GM23338 (cell line): ENCODE data around the gene ANKS1B. TPM values are rescaled to one million over a fixed set of nuclear protein-coding genes. Genes with fewer than 3 reads are reported as not detected.

Experiments used
- ATAC-seq: fragments of 200-7000 bp; cut with Tn5 transposase; 3 replicates; pipeline ENCODE4 v1.9.1; 2020
- DNase-seq: peaks from one replicate; pipeline ENCODE4 v3.0.0-alpha.2; 2015; ENCODE audit warnings: low spot score
- H2AFZ ChIP-seq: fragments of 200-600 bp; sonication (generic); 2 replicates; pipeline ENCODE4 v1.8.0; 2016; ENCODE audit warnings: antibody characterized with exemption, mild to moderate bottlenecking, moderate library complexity
- H3F3A ChIP-seq: fragments of 200-600 bp; sonication (generic); replicated peaks from 2 replicates; pipeline ENCODE4 v1.8.0; 2017; ENCODE audit warnings: antibody characterized with exemption, mixed run types, low read depth
- H3K27ac ChIP-seq: fragments of 200-600 bp; sonication (generic); 2 replicates; pipeline ENCODE4 v1.6.1; 2016; ENCODE audit warnings: low read depth
- H3K27me3 ChIP-seq: fragments of 200-600 bp; sonication (generic); 2 replicates; pipeline ENCODE4 v1.8.0; 2016; ENCODE audit warnings: mild to moderate bottlenecking, mixed run types, moderate library complexity; ENCODE audit not compliant: insufficient read depth
- H3K36me3 ChIP-seq: fragments of 200-600 bp; sonication (generic); 2 replicates; pipeline ENCODE4 v1.8.0; 2016; ENCODE audit warnings: mild to moderate bottlenecking; ENCODE audit not compliant: insufficient read depth
- H3K4me1 ChIP-seq: fragments of 200-600 bp; sonication (generic); 2 replicates; pipeline ENCODE4 v1.8.0; 2016; ENCODE audit warnings: mild to moderate bottlenecking, moderate library complexity; ENCODE audit not compliant: insufficient read depth
- H3K4me2 ChIP-seq: fragments of 200-600 bp; sonication (generic); 2 replicates; pipeline ENCODE4 v1.7.1; 2017; ENCODE audit warnings: mixed run types
- H3K4me3 ChIP-seq: fragments of 200-600 bp; sonication (generic); 2 replicates; pipeline ENCODE4 v1.6.1; 2016; ENCODE audit warnings: mixed run types
- H3K79me2 ChIP-seq: fragments of 200-600 bp; sonication (generic); replicated peaks from 2 replicates; pipeline ENCODE4 v1.8.0; 2017; ENCODE audit warnings: mild to moderate bottlenecking; ENCODE audit not compliant: insufficient read depth
- H3K9me2 ChIP-seq: fragments of 200-600 bp; sonication (generic); 2 replicates; pipeline ENCODE4 v1.8.0; 2017; ENCODE audit not compliant: insufficient read depth
- H4K20me1 ChIP-seq: fragments of 200-600 bp; sonication (generic); replicated peaks from 2 replicates; pipeline ENCODE4 v1.8.0; 2017; ENCODE audit warnings: mild to moderate bottlenecking; ENCODE audit not compliant: insufficient read depth
- H3K27ac Mint-ChIP-seq: 2 replicates; pipeline ENCODE4 v1.8.0; 2020; ENCODE audit warnings: inconsistent platforms, mild to moderate bottlenecking, moderate library complexity, mixed read lengths
- H3K27me3 Mint-ChIP-seq: 3 replicates; pipeline ENCODE4 v1.8.0; 2022; ENCODE audit warnings: low read depth, mild to moderate bottlenecking, moderate library complexity, mixed read lengths, inconsistent platforms; ENCODE audit not compliant: insufficient read depth, poor library complexity
- H3K36me3 Mint-ChIP-seq: 3 replicates; pipeline ENCODE4 v1.8.0; 2021; ENCODE audit warnings: low read depth, mild to moderate bottlenecking, inconsistent platforms, moderate library complexity, mixed read lengths
- H3K4me1 Mint-ChIP-seq: 3 replicates; pipeline ENCODE4 v1.8.0; 2020; ENCODE audit warnings: mild to moderate bottlenecking, inconsistent platforms, mixed read lengths
- H3K4me3 Mint-ChIP-seq: 3 replicates; pipeline ENCODE4 v1.8.0; 2021; ENCODE audit warnings: moderate library complexity, mild to moderate bottlenecking, inconsistent platforms, mixed read lengths
- H3K9me3 Mint-ChIP-seq: 3 replicates; pipeline ENCODE4 v1.8.0; 2020; ENCODE audit warnings: moderate library complexity, mild to moderate bottlenecking, inconsistent platforms, mixed read lengths
- CREB1 ChIP-seq: fragments of 250-450 bp; sonication (Bioruptor Pico); IDR thresholded peaks from 2 replicates; pipeline ENCODE4 v1.5.0; 2020; ENCODE audit warnings: low read depth, mild to moderate bottlenecking, moderate library complexity
- CTCF ChIP-seq, 2 experiments: fragments of 200-600 bp in 1 of 2; sonication (generic) in 1 of 2; conservative IDR thresholded peaks; 2 replicates each; pipeline versions ENCODE4 v1.5.1 to v1.6.1; 2016 to 2017; ENCODE audit warnings: antibody characterized with exemption in 2 of 2, low read depth in 2 of 2, mild to moderate bottlenecking in 2 of 2, moderate library complexity in 1 of 2
- EZH2 ChIP-seq: fragments of 200-600 bp; sonication (generic); IDR thresholded peaks from one replicate; pipeline ENCODE4 v1.8.0; 2017; ENCODE audit warnings: antibody characterized with exemption, mild to moderate bottlenecking, low read depth; ENCODE audit not compliant: unreplicated experiment
- EZH2phosphoT487 ChIP-seq: fragments of 200-600 bp; sonication (generic); IDR thresholded peaks from one replicate; pipeline ENCODE4 v1.8.1; 2018; ENCODE audit warnings: antibody characterized with exemption; ENCODE audit not compliant: unreplicated experiment
- JUNB ChIP-seq: IDR thresholded peaks from one replicate; pipeline ENCODE4 v1.6.1; 2016; ENCODE audit warnings: antibody characterized with exemption; ENCODE audit not compliant: unreplicated experiment
- NANOG ChIP-seq: IDR thresholded peaks from 2 replicates; pipeline ENCODE4 v1.6.1; 2016; ENCODE audit warnings: antibody characterized with exemption, borderline replicate concordance
- POLR2AphosphoS5 ChIP-seq: IDR thresholded peaks from 2 replicates; pipeline ENCODE4 v1.6.1; 2016; ENCODE audit warnings: antibody characterized with exemption, low read depth
- ZNF114 ChIP-seq: fragments of 250-450 bp; sonication (Bioruptor Pico); IDR thresholded peaks from 2 replicates; pipeline ENCODE4 v1.5.0; 2020; ENCODE audit warnings: mild to moderate bottlenecking, moderate library complexity
- ZNF331 ChIP-seq: fragments of 250-450 bp; sonication (Bioruptor Pico); IDR thresholded peaks from 2 replicates; pipeline ENCODE4 v1.5.0; 2020; ENCODE audit warnings: low read depth, mild to moderate bottlenecking, moderate library complexity
- polyA plus RNA-seq: library from polyadenylated mRNA; unstranded; fragments of >200 nt; fragmentation: Nextera tagmentation; extraction: Ambion mirVana; gene quantifications from 2 replicates; pipeline ENCODE4 v1.2.1, GENCODE V29; 2016
- total RNA-seq: library from RNA; depleted of rRNA; stranded (reverse); fragments of >200 nt; shearing (Covaris generic); gene quantifications from 2 replicates; pipeline ENCODE4 v1.2.3, GENCODE V29; 2014
- TF ChIP-seq, protein P1 (sequence below): IDR thresholded peaks from one replicate; pipeline ENCODE4 v1.6.1; 2018; ENCODE audit warnings: antibody characterized with exemption; ENCODE audit not compliant: unreplicated experiment
- TF ChIP-seq, protein P2 (sequence below): IDR thresholded peaks from 2 replicates; pipeline ENCODE4 v1.6.1; 2016; ENCODE audit warnings: antibody characterized with exemption
- TF ChIP-seq, protein P3 (sequence below): fragments of 250-450 bp; sonication (Bioruptor Pico); IDR thresholded peaks from 2 replicates; pipeline ENCODE4 v1.5.0; 2020; ENCODE audit warnings: mild to moderate bottlenecking, moderate library complexity

ANKS1B gene
- total and polyA plus RNA-seq, 2 experiments from 2014 or later = 4.3 to 5.8 TPM

DNA sequence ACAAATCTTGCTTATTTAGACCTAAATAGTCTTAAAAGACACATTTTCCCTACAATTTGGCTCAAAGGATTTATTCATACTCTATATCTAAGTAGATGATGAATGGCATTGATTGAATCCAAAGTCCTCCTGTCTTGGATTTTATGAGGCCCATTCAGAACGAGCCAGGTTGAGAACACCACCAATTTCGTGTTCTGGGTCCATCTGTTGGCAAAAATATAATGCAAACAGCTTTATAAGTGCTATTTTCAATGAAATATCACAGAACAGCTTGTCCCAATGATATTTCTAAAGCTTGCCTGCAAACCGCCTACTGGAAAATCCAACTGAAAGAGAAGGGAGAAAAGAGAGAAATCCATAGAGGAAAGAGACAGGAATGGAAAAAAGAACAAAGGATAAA is 542.0 kb downstream of the ANKS1B start:
- H3K4me3 Mint-ChIP-seq = no peak overlapping the region
- Histone ChIP-seq H3K36me3 (no peaks in the 10 kb centered on the region), H4K20me1 (no peaks in the 10 kb centered on the region), H3K4me3 (no peak overlapping the region), H3K27ac (no peak overlapping the region), H3K79me2 (no peaks in the 10 kb centered on the region), H3K4me1 (peaks cover 5% of the 10 kb centered on the region; the same call in 1 of the 2 replicates), H3F3A (no peaks in the 10 kb centered on the region), H2AFZ (no peak overlapping the region), H3K9me2 (no peaks in the 10 kb centered on the region), H3K4me2 (no peak overlapping the region), H3K27me3 (no peaks in the 10 kb centered on the region)
- no peaks in the 10 kb centered on the region for H3K9me3 Mint-ChIP-seq
- H3K27ac Mint-ChIP-seq = peak overlapping the region; percentile 22; the same call in 1 of the 2 replicates
- H3K36me3 Mint-ChIP-seq = no peaks in the 10 kb centered on the region
- TF ChIP-seq JUNB (no peak), POLR2AphosphoS5 (no peak), ZNF114 (CRISPR knock-in tag) (no peak), EZH2phosphoT487 (no peak), EZH2 (no peak), ZNF331 (no peak), CREB1 (CRISPR knock-in tag) (no peak), CTCF (conservative IDR thresholded peaks at IDR 0.05; ENCODE audit: low read depth in 2 of 2) (no peak), NANOG (no peak)
- TF ChIP-seq, protein P1, sequence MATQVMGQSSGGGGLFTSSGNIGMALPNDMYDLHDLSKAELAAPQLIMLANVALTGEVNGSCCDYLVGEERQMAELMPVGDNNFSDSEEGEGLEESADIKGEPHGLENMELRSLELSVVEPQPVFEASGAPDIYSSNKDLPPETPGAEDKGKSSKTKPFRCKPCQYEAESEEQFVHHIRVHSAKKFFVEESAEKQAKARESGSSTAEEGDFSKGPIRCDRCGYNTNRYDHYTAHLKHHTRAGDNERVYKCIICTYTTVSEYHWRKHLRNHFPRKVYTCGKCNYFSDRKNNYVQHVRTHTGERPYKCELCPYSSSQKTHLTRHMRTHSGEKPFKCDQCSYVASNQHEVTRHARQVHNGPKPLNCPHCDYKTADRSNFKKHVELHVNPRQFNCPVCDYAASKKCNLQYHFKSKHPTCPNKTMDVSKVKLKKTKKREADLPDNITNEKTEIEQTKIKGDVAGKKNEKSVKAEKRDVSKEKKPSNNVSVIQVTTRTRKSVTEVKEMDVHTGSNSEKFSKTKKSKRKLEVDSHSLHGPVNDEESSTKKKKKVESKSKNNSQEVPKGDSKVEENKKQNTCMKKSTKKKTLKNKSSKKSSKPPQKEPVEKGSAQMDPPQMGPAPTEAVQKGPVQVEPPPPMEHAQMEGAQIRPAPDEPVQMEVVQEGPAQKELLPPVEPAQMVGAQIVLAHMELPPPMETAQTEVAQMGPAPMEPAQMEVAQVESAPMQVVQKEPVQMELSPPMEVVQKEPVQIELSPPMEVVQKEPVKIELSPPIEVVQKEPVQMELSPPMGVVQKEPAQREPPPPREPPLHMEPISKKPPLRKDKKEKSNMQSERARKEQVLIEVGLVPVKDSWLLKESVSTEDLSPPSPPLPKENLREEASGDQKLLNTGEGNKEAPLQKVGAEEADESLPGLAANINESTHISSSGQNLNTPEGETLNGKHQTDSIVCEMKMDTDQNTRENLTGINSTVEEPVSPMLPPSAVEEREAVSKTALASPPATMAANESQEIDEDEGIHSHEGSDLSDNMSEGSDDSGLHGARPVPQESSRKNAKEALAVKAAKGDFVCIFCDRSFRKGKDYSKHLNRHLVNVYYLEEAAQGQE = no peak
- TF ChIP-seq, protein P2, sequence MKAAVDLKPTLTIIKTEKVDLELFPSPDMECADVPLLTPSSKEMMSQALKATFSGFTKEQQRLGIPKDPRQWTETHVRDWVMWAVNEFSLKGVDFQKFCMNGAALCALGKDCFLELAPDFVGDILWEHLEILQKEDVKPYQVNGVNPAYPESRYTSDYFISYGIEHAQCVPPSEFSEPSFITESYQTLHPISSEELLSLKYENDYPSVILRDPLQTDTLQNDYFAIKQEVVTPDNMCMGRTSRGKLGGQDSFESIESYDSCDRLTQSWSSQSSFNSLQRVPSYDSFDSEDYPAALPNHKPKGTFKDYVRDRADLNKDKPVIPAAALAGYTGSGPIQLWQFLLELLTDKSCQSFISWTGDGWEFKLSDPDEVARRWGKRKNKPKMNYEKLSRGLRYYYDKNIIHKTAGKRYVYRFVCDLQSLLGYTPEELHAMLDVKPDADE = no peak
- TF ChIP-seq, protein P3, sequence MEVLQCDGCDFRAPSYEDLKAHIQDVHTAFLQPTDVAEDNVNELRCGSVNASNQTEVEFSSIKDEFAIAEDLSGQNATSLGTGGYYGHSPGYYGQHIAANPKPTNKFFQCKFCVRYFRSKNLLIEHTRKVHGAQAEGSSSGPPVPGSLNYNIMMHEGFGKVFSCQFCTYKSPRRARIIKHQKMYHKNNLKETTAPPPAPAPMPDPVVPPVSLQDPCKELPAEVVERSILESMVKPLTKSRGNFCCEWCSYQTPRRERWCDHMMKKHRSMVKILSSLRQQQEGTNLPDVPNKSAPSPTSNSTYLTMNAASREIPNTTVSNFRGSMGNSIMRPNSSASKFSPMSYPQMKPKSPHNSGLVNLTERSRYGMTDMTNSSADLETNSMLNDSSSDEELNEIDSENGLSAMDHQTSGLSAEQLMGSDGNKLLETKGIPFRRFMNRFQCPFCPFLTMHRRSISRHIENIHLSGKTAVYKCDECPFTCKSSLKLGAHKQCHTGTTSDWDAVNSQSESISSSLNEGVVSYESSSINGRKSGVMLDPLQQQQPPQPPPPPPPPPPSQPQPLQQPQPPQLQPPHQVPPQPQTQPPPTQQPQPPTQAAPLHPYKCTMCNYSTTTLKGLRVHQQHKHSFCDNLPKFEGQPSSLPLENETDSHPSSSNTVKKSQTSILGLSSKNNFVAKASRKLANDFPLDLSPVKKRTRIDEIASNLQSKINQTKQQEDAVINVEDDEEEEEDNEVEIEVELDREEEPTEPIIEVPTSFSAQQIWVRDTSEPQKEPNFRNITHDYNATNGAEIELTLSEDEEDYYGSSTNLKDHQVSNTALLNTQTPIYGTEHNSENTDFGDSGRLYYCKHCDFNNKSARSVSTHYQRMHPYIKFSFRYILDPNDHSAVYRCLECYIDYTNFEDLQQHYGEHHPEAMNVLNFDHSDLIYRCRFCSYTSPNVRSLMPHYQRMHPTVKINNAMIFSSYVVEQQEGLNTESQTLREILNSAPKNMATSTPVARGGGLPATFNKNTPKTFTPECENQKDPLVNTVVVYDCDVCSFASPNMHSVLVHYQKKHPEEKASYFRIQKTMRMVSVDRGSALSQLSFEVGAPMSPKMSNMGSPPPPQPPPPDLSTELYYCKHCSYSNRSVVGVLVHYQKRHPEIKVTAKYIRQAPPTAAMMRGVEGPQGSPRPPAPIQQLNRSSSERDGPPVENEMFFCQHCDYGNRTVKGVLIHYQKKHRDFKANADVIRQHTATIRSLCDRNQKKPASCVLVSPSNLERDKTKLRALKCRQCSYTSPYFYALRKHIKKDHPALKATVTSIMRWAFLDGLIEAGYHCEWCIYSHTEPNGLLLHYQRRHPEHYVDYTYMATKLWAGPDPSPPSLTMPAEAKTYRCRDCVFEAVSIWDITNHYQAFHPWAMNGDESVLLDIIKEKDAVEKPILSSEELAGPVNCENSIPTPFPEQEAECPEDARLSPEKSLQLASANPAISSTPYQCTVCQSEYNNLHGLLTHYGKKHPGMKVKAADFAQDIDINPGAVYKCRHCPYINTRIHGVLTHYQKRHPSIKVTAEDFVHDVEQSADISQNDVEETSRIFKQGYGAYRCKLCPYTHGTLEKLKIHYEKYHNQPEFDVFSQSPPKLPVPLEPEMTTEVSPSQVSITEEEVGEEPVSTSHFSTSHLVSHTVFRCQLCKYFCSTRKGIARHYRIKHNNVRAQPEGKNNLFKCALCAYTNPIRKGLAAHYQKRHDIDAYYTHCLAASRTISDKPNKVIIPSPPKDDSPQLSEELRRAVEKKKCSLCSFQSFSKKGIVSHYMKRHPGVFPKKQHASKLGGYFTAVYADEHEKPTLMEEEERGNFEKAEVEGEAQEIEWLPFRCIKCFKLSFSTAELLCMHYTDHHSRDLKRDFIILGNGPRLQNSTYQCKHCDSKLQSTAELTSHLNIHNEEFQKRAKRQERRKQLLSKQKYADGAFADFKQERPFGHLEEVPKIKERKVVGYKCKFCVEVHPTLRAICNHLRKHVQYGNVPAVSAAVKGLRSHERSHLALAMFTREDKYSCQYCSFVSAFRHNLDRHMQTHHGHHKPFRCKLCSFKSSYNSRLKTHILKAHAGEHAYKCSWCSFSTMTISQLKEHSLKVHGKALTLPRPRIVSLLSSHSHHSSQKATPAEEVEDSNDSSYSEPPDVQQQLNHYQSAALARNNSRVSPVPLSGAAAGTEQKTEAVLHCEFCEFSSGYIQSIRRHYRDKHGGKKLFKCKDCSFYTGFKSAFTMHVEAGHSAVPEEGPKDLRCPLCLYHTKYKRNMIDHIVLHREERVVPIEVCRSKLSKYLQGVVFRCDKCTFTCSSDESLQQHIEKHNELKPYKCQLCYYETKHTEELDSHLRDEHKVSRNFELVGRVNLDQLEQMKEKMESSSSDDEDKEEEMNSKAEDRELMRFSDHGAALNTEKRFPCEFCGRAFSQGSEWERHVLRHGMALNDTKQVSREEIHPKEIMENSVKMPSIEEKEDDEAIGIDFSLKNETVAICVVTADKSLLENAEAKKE (CRISPR knock-in tag) = no peak
- no peaks in the 10 kb centered on the region for H3K27me3 Mint-ChIP-seq
- DNase-seq (no peak), ATAC-seq (no peak)
- peaks cover 13% of the 10 kb centered on the region for H3K4me1 Mint-ChIP-seq
